ENCODE results near the gene CCR5.

The CCR5 gene

DNA sequence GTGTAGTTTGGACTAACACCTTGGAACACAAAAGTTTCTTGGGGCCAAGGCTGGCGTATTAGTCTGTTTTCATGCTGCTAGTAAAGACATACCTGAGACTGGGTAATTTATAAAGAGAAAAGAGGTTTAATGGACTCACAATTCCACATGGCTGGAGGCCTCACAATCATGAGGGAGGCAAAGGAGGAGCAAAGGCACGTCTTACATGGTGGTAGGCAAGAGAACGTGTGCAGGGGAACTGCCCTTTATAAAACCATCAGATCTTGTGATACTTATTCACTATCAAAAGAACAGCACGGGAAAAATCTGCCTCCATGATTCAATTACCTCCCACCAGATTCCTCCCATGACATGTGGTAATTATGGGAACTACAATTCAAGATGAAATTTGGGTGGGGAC lies 26.3 kb upstream of the CCR5 start:
- Histone ChIP-seq H3K4me3 (IDR thresholded peaks at IDR 0.05; ENCODE audit: insufficient read depth, low read depth, low read length) (no peak overlapping the region), H3K27ac (no peak overlapping the region), H2AFZ (ENCODE audit: low read depth) (no peak overlapping the region), H3K27me3 (ENCODE audit: insufficient read depth, low read depth) (no peaks in the 10 kb centered on the region), H3K36me3 (ENCODE audit: insufficient read depth) (no peaks in the 10 kb centered on the region), H3K79me2 (ENCODE audit: insufficient read depth, low read depth) (no peaks in the 10 kb centered on the region), H4K20me1 (ENCODE audit: insufficient read depth) (no peaks in the 10 kb centered on the region), H3K9ac (no peak overlapping the region), H3K4me2 (no peak overlapping the region), H3K4me1 (ENCODE audit: low read depth, poor library complexity, severe bottlenecking) (peaks cover 22% of the 10 kb centered on the region)
- no peak for TF ChIP-seq CTCF (conservative IDR thresholded peaks at IDR 0.05; ENCODE audit: low read depth, low read length)

DNA sequence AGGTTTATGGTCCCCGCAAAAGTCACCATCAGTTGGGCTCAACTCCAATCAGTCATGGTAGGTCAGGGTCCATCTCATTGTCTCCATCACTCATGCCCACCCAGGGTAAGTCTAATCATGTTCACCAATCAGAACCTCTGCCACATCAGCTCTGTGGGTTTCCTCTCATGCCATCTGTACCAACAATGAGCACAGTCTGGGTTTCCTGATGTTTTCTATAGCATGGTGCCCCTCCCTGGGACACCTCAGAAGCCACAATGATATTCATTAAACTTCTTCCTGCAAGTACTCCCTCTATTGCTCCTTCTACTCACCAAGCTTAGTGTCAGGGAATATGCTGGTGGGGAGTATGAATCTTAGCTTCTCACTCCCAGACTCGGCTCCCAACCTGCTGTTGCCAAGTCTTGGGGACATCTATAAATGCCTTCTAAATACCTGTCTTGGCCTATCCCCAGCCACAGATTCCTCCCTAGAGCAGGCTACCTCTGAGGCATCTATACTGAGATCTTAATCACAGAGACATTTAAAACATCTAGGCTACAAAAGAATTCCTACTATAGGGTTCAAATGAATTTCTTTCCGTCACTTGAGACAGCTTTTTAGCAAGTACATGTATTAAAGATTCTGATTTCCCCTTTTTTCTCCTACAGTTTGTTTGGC lies 21.8 kb upstream of the CCR5 start:
- TF ChIP-seq CTCF (conservative IDR thresholded peaks at IDR 0.05; ENCODE audit: low read depth, low read length): no peak
- no peaks in the 10 kb centered on the region for H3K79me2 ChIP-seq (ENCODE audit: insufficient read depth, low read depth)
- no peaks in the 10 kb centered on the region for H3K27me3 ChIP-seq (ENCODE audit: insufficient read depth, low read depth)
- no peaks in the 10 kb centered on the region for H4K20me1 ChIP-seq (ENCODE audit: insufficient read depth)
- peak overlapping the region; percentile 18 for H2AFZ ChIP-seq (ENCODE audit: low read depth)
- H3K4me2 ChIP-seq: peak overlapping the region; percentile 92
- H3K4me3 ChIP-seq (IDR thresholded peaks at IDR 0.05; ENCODE audit: insufficient read depth, low read depth, low read length): no peak overlapping the region
- H3K27ac ChIP-seq: peak overlapping the region; percentile 80
- no peaks in the 10 kb centered on the region for H3K36me3 ChIP-seq (ENCODE audit: insufficient read depth)
- 0 out of 2 replicates have a peak overlapping the region, but pooled peaks have one; percentile 20 for H3K9ac ChIP-seq
- H3K4me1 ChIP-seq (ENCODE audit: low read depth, poor library complexity, severe bottlenecking): peaks cover 67% of the 10 kb centered on the region

DNA sequence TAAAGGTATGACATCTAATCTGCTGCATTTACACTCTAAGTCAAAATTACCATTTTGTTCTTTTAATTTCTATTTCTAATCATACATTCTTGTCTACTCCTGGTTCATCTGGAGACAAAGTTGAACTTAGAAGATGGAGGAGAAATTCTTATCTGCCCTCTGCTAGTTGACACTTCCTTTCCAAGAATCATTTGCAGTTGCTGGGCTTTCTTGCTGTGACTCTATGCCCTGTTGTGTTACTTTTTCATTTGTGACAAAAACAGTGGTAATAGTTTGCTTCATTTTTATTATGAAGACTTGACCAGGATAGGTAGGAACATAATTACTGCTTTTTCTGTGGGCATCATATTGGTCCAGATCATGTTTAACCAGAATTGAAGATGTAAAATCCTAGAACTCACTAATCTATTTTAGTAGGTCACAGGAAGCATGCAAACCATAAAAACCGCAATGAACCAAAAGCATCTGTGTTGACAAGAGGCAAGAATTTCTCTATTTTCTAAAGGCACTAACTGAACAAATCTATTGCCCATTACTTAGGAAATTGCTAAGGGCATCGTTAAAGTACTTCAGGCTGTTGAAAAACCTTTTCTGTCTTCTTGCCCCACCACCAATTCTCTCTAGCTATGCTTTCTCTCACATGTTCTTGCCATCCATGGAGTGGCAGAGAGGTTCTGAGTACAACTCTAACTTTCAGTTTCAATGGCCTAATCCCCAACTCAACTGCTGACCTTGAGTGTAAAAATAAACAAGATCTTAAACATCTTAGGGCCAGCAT lies 21.1 kb upstream of the CCR5 start:
- Histone ChIP-seq H2AFZ (ENCODE audit: low read depth) (0 out of 2 replicates have a peak overlapping the region, but pooled peaks have one; percentile 18), H3K36me3 (ENCODE audit: insufficient read depth) (no peaks in the 10 kb centered on the region), H4K20me1 (ENCODE audit: insufficient read depth) (no peaks in the 10 kb centered on the region), H3K4me3 (IDR thresholded peaks at IDR 0.05; ENCODE audit: insufficient read depth, low read depth, low read length) (peak overlapping the region; percentile 27), H3K79me2 (ENCODE audit: insufficient read depth, low read depth) (no peaks in the 10 kb centered on the region), H3K9ac (peak overlapping the region; percentile 20; the same call in 1 of the 2 replicates), H3K27ac (peak overlapping the region; percentile 80), H3K4me2 (peak overlapping the region; percentile 92), H3K4me1 (ENCODE audit: low read depth, poor library complexity, severe bottlenecking) (peaks cover 67% of the 10 kb centered on the region), H3K27me3 (ENCODE audit: insufficient read depth, low read depth) (no peaks in the 10 kb centered on the region)
- no peak for TF ChIP-seq CTCF (conservative IDR thresholded peaks at IDR 0.05; ENCODE audit: low read depth, low read length)

GRCh38 chr3:46350262-46350565 lies 20.5 kb upstream of the CCR5 start:
- no peak overlapping the region for H2AFZ ChIP-seq (ENCODE audit: low read depth)
- peak overlapping the region; percentile 27 for H3K4me3 ChIP-seq (IDR thresholded peaks at IDR 0.05; ENCODE audit: insufficient read depth, low read depth, low read length)
- peaks cover 67% of the 10 kb centered on the region for H3K4me1 ChIP-seq (ENCODE audit: low read depth, poor library complexity, severe bottlenecking)
- no peak overlapping the region; the same call in 1 of the 2 replicates for H3K9ac ChIP-seq
- H4K20me1 ChIP-seq (ENCODE audit: insufficient read depth): no peaks in the 10 kb centered on the region
- no peak for TF ChIP-seq CTCF (conservative IDR thresholded peaks at IDR 0.05; ENCODE audit: low read depth, low read length)
- H3K79me2 ChIP-seq (ENCODE audit: insufficient read depth, low read depth): no peaks in the 10 kb centered on the region
- peak overlapping the region; percentile 92 for H3K4me2 ChIP-seq
- no peaks in the 10 kb centered on the region for H3K36me3 ChIP-seq (ENCODE audit: insufficient read depth)
- no peaks in the 10 kb centered on the region for H3K27me3 ChIP-seq (ENCODE audit: insufficient read depth, low read depth)
- H3K27ac ChIP-seq: peak overlapping the region; percentile 80
